HG03575 (cell line): ENCODE measurements around the gene SH3GL2.

Experiments
- ATAC-seq: cut with Tn5 transposase; IDR thresholded peaks from one replicate; pipeline ENCODE4 v1.9.1; 2021; ENCODE audit not compliant: unreplicated experiment, insufficient number of reproducible peaks, low FRiP score; ENCODE audit errors: extremely low read depth

SH3GL2 gene

DNA sequence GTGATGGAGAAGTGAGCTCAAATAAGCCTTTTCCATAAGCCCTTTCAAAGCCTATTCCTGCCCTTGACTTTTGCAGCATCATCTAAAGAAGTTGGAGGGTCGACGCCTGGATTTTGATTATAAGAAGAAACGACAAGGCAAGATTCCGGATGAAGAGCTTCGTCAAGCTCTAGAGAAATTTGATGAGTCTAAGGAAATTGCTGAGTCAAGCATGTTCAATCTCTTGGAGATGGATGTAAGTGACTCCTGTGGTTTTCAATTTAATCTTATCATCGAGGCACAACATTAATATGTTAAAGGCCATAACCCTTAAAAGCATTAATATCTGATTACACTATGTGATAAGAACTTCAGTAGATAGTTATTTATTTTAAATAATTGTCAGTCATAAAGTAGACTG lies 210.4 kb downstream of the SH3GL2 start:
- ATAC-seq, result no peak

DNA sequence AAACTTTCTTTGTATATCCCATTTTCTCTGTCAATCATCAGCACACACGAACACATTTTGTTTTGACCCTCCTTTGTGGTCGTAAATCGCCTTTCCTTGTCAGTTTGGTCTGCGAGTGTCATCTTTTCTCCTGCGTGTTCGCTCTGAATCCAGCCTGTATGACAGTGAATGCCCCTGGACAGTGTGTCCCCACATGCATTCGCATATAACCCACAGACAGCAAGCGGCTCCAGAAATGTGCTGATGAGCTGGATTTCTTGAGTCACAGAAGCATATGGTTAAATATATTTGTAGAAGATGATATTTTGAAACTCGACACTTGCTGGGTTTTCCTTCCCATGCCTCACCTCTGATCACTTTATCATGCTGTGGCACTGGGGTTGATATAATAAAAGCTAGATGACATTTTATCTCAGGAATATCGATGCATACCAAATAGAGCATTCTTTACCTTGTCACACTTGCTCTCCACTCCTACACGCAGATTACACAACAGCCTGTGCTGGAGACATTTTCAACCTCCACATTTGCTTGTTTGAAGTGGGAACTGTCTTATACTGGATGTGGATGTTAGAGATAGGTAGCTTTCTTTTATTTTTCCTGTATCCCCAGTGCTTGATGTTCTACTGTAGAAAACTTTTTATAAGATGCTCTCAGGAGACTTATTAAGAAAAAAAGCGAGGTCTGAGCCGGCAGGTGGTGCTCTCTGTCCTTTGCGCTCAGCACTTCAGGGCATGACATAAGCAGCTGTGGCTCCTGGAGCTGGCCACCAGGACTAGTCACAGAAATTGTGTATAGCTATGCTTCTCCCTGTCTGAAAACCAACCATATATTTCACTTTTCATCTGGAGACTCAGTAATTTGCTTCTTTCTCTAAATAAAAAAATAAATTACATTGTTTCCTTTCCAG lies 215.1 kb downstream of the SH3GL2 start:
- ATAC-seq, result no peak

DNA sequence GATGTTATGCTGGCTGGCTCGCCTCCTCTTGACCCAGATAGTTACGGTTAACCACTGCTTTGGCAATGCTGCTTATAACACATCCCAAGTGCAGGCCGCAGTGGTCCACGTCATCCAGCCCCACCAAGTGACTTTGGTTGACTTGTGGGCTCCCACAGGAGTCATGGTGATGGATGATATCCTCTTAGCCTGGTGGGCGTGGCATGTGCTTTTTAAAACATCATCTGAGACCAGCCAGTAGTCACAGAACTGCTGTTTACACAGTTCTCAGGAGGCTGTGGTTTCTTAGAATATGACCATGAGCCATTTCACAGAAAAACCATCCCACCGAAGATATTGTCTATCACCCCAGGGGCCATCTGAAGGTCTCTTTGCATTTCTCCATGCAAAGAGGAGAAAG lies 216.9 kb downstream of the SH3GL2 start:
- ATAC-seq, result no peak

DNA sequence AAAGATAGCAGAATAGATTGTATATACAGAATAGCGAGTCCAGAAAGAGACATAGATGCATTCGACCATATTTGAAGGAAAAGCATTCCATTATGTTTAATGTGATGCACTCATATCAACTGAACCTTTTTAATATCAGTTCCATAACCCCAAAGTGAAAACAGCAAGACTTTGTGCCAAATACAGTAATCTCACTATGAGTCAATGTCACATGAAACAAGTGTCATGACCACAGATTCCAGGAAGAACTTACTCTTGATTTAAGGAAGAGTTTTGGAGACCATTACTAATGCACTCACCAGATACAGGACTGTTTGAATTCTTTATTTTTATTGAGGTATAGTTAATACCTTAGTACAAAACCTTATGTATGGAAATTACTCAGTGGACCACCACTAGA lies 220.5 kb downstream of the SH3GL2 start:
- ATAC-seq, result no peak

DNA sequence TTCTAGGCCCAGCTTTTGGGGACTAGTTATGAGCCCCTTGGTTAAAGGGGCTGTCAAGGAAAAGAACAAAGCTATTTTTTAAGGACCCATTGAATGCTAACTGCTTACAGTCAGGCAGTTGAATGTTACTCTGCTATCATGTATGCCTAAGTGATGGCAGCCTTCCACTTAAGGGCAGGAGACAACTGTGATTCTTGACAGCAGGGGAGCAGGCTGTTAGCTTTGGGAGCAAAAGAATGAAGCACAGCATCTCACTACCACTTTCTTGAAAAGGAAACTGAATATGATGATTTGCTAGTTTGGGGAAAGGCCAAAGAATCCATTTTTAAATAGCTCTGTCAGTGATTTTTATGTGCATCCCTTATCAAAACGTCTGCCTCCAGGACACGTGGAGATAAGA lies 221.6 kb downstream of the SH3GL2 start:
- no peak for ATAC-seq

DNA sequence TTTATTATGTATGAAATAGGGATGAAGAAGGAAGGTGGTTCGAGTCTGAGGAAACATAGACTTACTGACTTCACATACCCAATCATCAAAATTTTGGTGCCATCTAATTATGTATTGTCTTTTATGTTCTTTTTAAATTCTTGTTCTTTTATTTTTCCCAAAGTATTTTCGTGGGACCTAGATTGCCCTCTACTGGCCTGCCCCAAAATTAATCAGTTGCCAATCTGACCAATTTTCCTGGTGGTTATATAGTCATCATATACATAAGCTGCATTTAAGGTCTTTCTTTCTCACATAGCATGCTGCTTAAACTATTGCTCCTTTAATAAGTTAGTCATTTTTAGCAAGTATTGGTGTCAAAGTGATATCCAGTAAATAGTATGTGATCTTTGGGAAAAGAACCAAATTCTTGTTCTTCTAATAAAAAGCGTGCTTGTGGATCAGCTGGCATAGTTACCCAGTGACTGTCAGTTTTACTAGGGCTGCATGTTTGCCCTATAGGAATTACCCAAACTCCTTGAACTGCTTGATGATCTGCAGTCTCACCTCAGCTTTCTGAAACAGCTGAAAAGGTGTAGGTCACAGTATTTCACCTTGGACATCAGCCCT lies 223.5 kb downstream of the SH3GL2 start:
- ATAC-seq, result no peak

DNA sequence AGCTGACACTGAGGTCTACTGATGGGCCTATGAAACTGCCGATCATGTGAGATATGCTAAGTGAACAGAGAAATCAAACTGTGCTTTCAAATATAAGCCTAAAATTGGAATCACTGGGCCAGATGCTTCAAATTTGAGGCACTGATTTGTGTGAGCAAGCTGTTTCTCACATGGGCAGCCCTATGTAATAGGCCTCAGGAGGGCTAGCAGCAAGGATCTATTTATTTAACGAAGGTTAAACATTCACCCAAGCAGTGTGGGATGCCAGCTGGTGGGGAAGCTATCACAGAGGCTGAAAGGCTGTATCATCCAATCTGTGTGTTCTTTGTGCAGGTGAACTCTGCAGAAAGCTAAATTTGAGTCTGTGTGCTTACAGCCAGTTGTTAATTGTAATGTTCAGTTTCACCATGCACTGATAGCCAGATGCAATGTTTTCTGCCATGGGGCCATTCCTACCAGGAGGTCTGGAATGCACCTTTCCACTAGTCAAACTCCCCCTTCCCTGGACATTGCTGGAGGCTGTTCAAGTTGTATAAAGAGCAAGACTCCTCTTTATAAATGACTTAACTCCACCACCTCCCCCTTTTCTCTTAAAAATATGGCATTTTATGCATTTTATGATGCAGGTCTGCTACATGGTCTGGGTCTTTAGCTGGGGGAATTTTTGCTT lies 228.9 kb downstream of the SH3GL2 start:
- no peak for ATAC-seq

DNA sequence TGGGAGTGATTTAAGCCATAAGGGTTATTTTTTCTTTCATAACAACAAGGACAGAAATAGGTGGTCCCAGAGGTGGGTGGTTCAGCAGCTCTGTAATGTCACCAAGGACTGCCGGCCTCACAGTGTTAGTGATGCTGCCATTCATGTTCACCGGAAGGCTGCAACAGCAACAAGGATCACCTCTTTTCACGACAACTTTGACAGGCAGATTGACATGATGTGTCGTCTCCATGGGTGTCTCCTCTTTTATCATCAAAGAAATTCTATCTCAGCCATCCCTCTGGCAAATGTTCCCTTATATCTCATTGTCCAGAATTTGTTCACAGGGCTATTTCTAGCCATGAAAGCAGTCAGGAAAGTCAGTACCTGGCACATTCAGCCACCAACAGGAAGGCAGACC lies 231.5 kb downstream of the SH3GL2 start:
- no peak for ATAC-seq

DNA sequence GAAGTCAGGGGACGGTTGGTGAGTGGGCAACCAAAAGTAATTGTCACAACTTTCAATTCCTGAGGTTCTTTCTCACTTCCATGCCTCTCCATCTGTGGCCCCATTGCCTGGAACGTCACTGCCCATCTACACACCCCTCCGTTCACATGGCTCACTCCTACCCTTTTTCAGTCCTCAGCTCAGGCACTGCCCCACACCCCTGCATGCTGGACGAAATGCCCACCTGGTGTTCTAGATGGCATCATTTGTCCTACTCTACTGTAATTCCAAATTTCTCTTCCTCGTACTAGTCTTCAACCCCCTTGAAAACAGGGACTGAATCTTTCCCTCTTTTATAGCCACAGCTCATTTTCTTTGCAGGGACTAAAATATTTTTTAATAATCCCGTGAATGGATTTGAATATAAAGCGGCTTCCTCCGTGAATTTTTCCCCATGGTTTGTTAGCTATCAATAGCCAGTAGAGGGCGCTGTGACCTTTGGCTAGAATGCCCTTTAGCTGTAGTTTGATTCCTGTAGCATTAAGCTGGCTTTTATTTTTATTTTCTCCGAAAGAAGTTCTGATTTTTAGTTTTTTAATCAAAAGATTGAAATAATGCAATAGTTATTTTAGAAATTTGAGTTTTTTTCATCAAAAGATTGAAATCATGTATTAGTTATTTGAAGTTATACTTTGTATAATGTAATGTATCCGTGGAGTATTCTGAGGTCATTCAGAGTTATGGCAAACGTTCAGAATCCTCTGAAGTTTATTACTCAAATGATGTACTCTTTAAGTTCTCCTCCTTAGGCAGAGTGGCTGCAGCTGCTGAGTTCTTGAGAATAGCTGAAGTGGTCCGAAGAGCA lies 232.1 kb downstream of the SH3GL2 start:
- no peak for ATAC-seq

DNA sequence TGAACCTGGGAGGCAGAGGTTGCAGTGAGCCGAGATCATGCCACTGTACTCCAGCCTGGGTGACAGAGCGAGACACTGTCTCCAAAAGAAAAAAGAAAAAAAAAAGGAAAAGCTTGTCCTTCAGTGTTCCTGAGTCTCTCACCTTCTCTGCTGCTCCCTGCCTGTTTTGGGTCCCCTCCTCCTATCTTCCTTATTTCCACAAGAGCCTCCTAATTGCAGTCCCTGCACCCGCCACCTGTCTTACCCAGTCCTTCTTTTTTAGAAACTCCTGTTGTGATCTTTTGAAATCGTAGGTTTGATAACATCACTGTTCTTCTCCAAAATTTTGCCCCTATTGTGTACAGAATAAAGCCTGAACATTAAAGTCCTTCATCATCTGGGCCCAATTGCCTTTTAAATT lies 234.9 kb downstream of the SH3GL2 start:
- ATAC-seq, result no peak

DNA sequence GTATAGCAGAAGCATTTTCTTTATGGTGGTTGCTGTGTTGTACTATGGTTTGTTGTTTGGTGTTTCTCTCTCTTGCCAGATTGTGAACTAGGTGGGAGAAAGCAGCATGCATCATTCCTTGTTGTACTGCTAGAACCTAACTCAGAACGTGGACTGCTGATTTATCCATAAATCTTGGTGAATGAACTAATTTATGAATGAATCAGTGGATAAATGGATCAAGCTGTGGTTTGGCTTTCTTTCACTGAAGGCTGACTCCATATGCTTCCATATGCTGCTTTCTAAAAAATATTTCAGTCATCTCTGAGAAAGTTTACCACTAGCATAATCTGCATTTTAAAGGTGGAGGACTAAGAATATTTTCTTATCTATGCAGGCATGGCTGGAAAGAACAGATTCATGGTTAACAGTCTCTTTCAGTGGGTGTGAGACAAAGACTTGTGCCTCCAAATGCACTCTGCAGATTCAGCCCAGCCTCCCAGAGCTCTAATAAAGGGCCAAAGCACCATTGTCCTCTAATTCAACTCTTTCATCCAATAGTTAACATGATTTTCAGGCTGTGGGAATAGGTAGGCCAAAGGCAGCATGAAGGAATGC lies 237.7 kb downstream of the SH3GL2 start:
- no peak for ATAC-seq

DNA sequence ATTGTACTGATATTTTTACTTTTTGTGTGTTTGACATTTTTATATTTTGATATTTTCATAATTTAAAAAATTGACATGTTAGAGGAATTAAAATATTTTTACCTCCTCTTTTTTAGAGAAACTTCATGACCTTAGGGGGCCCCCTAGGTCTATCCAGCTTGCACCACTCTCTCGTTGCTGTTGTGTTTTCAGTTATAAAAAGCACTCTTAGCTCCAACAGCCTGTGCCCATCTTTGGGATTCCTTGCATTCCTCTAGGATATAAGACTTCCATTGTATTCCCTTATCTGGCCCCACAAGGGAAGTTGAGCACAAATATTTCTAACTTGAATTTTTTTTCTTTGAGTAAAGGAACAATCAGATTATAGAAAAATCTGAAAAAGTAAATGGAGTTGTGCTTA lies 245.3 kb downstream of the SH3GL2 start:
- ATAC-seq, result no peak

DNA sequence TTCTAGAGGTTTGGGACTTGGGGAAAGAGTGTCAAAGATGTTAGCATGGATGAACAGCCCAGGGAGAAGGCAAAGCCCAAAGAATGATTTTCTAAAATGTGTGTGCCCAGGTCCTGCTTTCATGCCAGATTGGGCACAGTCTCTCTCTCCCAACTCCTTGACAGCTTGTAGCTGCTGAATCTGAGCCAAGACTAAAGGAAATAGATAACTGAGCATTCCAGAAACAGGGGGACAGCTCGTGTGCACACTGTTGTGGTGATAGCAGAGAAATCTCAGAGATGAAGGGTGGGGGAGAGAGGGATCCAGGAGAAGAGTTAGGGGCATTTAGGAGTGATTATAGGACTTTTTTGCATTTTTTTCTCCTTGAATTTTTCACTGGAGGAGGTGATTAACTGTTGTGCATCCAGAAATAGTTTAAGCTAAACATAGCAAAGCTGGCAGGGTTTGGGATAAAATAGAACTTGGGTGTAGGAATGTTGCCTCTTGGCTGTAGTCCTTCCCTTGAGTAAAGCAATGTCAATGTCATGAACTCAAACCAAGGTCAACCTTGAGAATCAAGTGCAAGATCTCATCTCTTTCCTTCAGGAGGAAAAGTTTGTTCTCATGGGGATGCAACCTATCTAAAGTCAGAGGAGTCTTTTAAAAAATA lies 245.9 kb downstream of the SH3GL2 start:
- ATAC-seq, result no peak

DNA sequence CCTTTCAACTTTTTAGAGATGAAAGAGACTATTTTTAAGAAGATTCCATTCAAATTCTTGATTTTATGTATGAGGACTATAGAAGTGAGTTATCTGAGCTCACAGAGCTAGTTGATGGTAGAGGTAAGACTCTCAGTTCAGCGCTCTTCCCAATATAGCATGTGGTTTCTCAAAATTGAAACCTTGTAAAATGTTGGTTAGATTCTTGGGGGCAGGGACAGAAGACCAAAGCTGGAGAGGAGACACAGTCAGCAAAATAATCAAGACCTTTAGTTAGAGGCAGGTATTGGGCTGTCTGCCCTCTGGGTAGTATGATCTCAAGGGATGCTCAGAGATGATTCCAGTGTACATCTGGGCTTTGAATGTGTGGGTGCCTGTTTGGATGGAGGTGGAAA lies 246.4 kb downstream of the SH3GL2 start:
- no peak for ATAC-seq

DNA sequence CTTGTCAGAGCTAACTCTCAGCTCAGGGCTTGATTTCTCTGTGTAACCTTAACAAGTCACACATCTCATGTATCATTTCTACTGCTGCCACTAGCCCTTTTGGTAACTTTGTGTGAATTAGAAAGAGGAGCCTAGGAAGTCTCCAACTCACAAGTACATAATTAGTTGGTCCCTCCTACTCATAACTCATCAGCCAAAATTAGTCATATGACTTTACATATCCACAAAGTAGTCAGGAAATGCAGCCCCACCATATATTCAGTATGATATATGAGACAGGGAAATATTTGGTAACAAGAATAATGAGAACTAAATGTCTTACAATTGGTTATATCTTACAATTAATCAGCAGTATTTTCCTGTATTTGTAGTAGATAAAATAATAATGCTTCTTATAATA lies 250.2 kb downstream of the SH3GL2 start:
- no peak for ATAC-seq

DNA sequence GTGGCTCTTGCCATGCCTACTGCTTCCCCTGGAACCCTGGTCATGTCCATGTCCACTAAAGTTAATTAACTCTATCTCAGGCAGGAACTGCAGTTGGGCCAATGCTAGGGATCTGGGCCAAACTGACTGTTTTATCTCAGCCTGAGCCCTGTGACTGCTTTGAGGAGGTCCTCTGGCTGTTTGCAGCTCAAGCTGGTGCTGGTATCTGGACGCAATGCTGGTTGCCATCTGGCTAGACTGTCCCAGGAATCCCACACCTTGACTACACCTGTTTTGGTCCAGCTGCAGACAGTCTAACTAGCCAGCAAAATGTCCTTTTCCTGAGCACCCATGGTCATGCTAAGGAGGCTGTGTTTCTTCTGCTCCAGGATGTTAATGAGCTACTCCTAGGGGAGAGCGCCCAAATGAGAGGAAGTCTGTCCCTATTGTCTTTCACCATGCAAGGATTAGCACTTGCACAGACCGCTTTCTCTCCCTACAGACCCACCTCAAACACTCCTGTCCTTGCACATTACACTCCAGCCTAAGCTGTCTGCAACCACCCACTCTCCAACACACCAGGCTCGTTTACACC lies 251.0 kb downstream of the SH3GL2 start:
- ATAC-seq, result no peak

DNA sequence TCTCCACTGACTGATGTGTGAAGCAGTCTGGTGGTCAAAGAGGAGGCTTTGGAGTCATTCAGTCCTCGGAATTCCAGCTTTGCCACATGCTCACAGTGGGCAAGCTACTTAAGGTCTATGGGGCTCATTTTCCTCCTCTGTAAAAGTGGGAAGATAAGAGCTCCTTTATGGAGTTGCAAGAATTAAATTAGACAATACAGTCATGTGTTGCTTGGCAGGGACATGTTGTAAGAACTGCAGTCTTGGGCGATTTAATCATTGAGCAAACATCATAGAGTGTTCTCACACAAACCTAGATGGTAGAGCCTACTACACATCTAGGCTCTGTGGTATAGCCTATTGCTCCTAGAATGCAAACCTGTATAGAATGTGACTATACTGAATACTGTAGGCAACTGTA lies 253.9 kb downstream of the SH3GL2 start:
- ATAC-seq, result no peak

DNA sequence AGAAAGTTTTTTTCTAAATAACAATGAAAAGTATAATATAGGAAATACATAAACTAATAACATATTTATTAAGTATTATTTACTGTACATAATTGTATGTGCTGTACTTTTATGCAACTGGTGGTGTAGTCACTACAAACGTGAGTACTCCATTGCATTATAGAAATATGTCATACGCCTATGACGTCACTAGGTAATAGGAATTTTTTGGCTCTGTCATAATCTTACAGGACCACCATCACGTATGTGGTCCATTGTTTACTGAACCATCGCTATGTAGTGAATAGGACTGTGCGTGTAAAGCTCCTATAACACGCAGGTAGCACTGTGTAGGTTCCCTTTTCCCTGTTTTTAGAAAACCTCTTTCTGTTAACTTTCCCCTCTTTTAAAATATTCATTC lies 255.0 kb downstream of the SH3GL2 start:
- ATAC-seq, result no peak
